Measurements from ENCODE around the gene PRKAR2B.
"Not testable (repeated sequence)": the region's sequence is repeated elsewhere in the genome, so short reads cannot be mapped to it uniquely, and the experiment has no call there.

Gene PRKAR2B

GRCh38 chr7:107080099-107080505 is 35.6 kb downstream of the PRKAR2B start:
- DNase-seq = no peak

GRCh38 chr7:107080533-107080932 is 36.0 kb downstream of the PRKAR2B start:
- DNase-seq = no peak

- no peak for DNase-seq
Measured at GRCh38 chr7:107085180-107085579, 40.7 kb downstream of the PRKAR2B start.

GRCh38 chr7:107089627-107090026 is 45.1 kb downstream of the PRKAR2B start:
- no peak for DNase-seq

GRCh38 chr7:107090457-107090856 is 46.0 kb downstream of the PRKAR2B start:
- DNase-seq = no peak

GRCh38 chr7:107091306-107091705 is 46.8 kb downstream of the PRKAR2B start:
- no peak for DNase-seq

GRCh38 chr7:107093671-107094070 is 49.2 kb downstream of the PRKAR2B start:
- not testable (repeated sequence) for DNase-seq

GRCh38 chr7:107099154-107099553 is 54.6 kb downstream of the PRKAR2B start:
- not testable (repeated sequence) for DNase-seq

- DNase-seq = no peak
Measured at GRCh38 chr7:107100824-107101223, 56.3 kb downstream of the PRKAR2B start.

GRCh38 chr7:107103369-107103768 is 58.9 kb downstream of the PRKAR2B start:
- DNase-seq = peak; percentile 10

GRCh38 chr7:107104801-107105200 is 60.3 kb downstream of the PRKAR2B start:
- no peak for DNase-seq

- no peak for DNase-seq
Measured at GRCh38 chr7:107105591-107106245, 61.2 kb downstream of the PRKAR2B start.

GRCh38 chr7:107108793-107109371 is 64.4 kb downstream of the PRKAR2B start:
- DNase-seq = no peak

GRCh38 chr7:107109955-107110354 is 65.5 kb downstream of the PRKAR2B start:
- no peak for DNase-seq

- no peak for DNase-seq
Measured at GRCh38 chr7:107111196-107111595, 66.7 kb downstream of the PRKAR2B start.

- no peak for DNase-seq
Measured at GRCh38 chr7:107113866-107114265, 69.4 kb downstream of the PRKAR2B start.

- DNase-seq = no peak
Measured at GRCh38 chr7:107115114-107115513, 70.6 kb downstream of the PRKAR2B start.

- no peak for DNase-seq
Measured at GRCh38 chr7:107115762-107116540, 71.4 kb downstream of the PRKAR2B start.

- no peak for DNase-seq
Measured at GRCh38 chr7:107118109-107118900, 73.8 kb downstream of the PRKAR2B start.

GRCh38 chr7:107119376-107120105 is 75.0 kb downstream of the PRKAR2B start:
- no peak for DNase-seq

GRCh38 chr7:107122486-107122911 is 78.0 kb downstream of the PRKAR2B start:
- no peak for DNase-seq

GRCh38 chr7:107123392-107123791 is 78.9 kb downstream of the PRKAR2B start:
- no peak for DNase-seq

Data from amniotic stem cell (primary cell).